Uterus (tissue), 2 donors: Measurements from ENCODE around the gene GSAP.

Experiments used
- CTCF ChIP-seq, 4 experiments: fragments of 200-600 bp in 2 of 4; fragments of 450-650 bp in 2 of 4; sonication (generic) in 2 of 4; IDR thresholded peaks; one replicate each; pipeline ENCODE4 v1.5.1; 2016 to 2019; ENCODE audit warnings: antibody characterized with exemption in 4 of 4, mild to moderate bottlenecking in 2 of 4, moderate library complexity in 1 of 4
- POLR2A ChIP-seq, 2 donors: fragments of 450-650 bp; IDR thresholded peaks; one replicate each; pipeline ENCODE4 v1.6.1; 2016; ENCODE audit warnings: antibody characterized with exemption in 2 of 2, mild to moderate bottlenecking in 1 of 2, moderate library complexity in 1 of 2

DNA sequence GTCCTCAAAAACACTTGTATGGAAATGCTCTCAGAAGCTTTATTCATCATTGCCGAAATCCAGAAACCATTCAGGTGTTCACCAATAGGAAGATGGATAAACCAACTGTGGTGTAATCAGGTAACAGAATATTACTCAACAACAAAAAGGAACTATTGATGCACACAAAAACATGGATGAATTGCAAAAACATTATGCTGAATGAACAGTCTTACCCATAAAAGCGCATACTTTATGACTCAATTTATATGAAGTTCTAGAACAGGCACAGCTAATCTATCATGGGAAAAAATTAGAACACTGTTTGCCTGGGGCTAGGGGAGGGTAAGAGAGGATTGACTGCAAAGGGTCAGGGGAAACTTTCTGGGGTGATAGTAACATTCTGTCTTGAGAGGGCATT lies 26.9 kb upstream of the GSAP start:
- TF ChIP-seq CTCF (IDR thresholded peaks at IDR 0.05) (no peak), POLR2A (IDR thresholded peaks at IDR 0.05) (no peak)
